Measurements from ENCODE around the gene CPTP.

CPTP gene

DNA sequence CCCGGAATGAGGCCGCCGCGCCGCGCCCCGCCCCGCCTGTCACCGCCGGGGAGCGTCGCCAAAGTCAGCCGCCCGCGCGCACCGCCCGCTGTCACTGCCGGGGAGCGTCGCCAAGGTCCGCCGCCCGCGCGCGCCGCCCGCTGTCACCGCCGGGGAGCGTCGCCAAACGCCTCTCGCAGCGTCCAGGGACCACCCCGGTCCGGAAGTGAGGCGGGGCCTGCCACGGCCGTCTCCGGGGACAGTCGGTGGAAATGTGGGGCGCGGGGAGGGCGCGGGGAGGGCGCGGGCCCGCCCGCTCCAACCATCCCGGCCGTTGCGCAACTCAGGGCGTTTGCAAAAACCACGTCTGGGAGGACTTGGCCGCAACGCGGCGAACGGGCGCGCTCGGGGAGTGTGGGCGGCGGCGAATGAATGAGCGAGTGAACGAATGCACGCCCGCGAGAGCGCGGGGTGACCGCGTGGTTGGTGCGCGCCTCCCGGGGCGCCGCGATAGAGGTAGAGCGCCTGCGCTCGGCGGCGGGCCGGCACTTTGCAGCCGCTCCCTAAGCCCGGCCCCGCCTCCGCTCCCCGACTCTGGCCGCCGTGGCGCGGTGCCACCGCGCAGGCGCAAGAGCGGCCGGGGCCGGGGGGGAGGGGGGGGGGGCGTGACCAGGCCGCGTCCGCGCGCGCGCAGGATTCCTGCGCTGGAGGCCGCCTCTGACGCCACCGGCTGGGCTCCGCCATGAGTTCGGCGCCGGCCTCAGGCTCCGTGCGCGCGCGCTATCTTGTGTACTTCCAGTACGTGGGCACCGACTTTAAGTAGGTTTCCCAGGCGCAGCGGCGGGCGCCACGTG is 16.5 kb upstream of the CPTP start, which contains the start of the genes ACAP3 and PUSL1:
TSS of gene ACAP3 (minus strand) at position 8 of the 833 bp plus-strand sequence. CDS start 115 bp downstream, outside the sequence.
TSS of gene PUSL1 (plus strand) at position 675 of the 833 bp plus-strand sequence. CDS start at position 722, 47 bp downstream.
- TF ChIP-seq POLR2A (IDR thresholded peaks at IDR 0.05; ENCODE audit: extremely low read depth, insufficient read length) (peak; percentile 36), MYC (IDR thresholded peaks at IDR 0.05; ENCODE audit: low read depth, low read length) (peak; percentile 68)
- TF ChIP-seq, protein P1, sequence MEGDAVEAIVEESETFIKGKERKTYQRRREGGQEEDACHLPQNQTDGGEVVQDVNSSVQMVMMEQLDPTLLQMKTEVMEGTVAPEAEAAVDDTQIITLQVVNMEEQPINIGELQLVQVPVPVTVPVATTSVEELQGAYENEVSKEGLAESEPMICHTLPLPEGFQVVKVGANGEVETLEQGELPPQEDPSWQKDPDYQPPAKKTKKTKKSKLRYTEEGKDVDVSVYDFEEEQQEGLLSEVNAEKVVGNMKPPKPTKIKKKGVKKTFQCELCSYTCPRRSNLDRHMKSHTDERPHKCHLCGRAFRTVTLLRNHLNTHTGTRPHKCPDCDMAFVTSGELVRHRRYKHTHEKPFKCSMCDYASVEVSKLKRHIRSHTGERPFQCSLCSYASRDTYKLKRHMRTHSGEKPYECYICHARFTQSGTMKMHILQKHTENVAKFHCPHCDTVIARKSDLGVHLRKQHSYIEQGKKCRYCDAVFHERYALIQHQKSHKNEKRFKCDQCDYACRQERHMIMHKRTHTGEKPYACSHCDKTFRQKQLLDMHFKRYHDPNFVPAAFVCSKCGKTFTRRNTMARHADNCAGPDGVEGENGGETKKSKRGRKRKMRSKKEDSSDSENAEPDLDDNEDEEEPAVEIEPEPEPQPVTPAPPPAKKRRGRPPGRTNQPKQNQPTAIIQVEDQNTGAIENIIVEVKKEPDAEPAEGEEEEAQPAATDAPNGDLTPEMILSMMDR (IDR thresholded peaks at IDR 0.05; ENCODE audit: low read depth, low read length) = no peak
- TF ChIP-seq, protein P2, sequence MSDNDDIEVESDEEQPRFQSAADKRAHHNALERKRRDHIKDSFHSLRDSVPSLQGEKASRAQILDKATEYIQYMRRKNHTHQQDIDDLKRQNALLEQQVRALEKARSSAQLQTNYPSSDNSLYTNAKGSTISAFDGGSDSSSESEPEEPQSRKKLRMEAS (IDR thresholded peaks at IDR 0.05; ENCODE audit: low read depth, low read length) = peak; percentile 69
- peak within 1 kb of the TSS; percentile 61 for H3K4me3 ChIP-seq (ENCODE audit: low read depth, low read length)
- DNase-seq (ENCODE audit: low read depth) = peak; percentile 96

DNA sequence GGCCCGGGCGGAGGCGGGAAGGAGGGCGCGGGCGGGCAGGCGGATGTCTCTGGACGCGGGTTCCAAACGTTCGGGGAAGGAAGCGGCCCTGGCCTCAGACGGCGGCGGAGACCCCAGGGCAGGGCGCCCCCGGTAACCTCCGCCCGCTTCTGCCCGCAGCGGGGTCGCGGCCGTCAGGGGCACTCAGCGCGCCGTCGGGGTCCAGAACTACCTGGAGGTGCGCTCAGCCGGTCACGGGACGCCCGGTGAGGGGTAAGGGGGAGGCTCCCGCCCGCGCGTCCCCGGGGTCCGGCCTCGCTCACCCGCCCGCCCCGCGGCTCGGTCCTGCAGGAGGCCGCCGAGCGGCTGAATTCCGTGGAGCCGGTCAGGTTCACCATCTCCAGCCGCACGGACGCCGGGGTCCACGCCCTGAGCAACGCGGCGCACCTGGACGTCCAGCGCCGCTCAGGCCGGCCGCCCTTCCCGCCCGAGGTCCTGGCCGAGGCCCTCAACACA is 15.8 kb upstream of the CPTP start:
- H3K4me3 ChIP-seq (ENCODE audit: low read depth, low read length) = peak overlapping the region; percentile 61
- no peak for DNase-seq (ENCODE audit: low read depth)
- TF ChIP-seq, protein P1 (IDR thresholded peaks at IDR 0.05; ENCODE audit: low read depth, low read length) = no peak
- no peak for TF ChIP-seq POLR2A (IDR thresholded peaks at IDR 0.05; ENCODE audit: extremely low read depth, insufficient read length)
- TF ChIP-seq, protein P2 (IDR thresholded peaks at IDR 0.05; ENCODE audit: low read depth, low read length) = no peak
- no peak for TF ChIP-seq MYC (IDR thresholded peaks at IDR 0.05; ENCODE audit: low read depth, low read length)

DNA sequence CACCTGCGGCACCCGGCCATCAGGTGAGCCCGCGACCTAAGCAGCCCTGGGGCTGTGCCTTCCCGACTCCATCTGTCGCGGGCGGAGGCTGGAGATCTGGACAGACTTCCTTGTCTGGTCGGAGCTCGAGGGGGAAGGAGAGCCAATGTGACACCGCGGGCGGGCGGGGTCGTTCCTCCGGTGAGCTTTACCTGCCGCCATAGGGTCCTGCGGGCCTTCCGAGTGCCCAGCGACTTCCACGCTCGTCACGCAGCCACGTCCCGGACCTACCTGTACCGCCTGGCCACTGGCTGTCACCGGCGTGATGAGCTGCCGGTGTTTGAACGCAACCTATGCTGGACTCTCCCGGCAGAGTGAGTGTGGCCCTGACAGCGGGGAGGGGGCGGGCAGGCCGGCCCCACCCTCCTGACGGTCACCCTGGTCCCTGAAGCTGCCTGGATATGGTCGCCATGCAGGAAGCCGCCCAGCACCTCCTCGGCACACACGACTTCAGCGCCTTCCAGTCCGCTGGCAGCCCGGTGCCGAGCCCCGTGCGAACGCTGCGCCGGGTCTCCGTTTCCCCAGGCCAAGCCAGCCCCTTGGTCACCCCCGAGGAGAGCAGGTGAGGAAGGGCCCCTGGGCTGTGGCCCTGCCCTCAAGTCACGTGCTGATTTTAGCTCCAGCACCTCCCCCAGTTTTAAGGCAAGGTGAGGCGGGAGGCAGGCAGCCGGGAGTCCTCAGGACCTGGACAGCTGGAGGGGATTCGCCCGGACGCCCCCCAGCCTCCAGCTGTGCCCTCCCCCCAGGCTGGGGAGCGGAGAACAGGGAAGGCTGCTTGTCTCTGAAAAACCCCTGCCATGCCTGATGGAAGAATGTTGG is 15.1 kb upstream of the CPTP start:
- TF ChIP-seq, protein P2 (IDR thresholded peaks at IDR 0.05; ENCODE audit: low read depth, low read length) = no peak
- TF ChIP-seq MYC (IDR thresholded peaks at IDR 0.05; ENCODE audit: low read depth, low read length) (no peak), POLR2A (IDR thresholded peaks at IDR 0.05; ENCODE audit: extremely low read depth, insufficient read length) (no peak)
- TF ChIP-seq, protein P1 (IDR thresholded peaks at IDR 0.05; ENCODE audit: low read depth, low read length) = no peak
- DNase-seq (ENCODE audit: low read depth) = peak; percentile 51

DNA sequence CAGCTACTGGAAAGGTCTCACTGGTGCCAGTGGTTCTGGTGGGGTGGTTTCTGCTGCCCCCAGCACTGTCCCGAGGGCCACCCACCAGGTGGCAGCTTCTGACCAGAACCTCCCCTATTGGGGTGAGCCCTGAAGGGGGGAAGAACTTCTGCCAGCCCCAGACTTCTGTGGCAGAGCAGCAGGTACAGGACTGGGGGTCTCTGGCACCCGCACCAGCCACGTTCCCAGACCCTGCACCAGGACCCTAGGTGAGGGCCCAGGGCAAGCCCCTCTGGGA is 14.6 kb upstream of the CPTP start:
- H3K4me3 ChIP-seq (ENCODE audit: low read depth, low read length) = no peak overlapping the region
- TF ChIP-seq POLR2A (IDR thresholded peaks at IDR 0.05; ENCODE audit: extremely low read depth, insufficient read length) (no peak), MYC (IDR thresholded peaks at IDR 0.05; ENCODE audit: low read depth, low read length) (no peak)
- TF ChIP-seq, protein P2 (IDR thresholded peaks at IDR 0.05; ENCODE audit: low read depth, low read length) = no peak
- TF ChIP-seq, protein P1 (IDR thresholded peaks at IDR 0.05; ENCODE audit: low read depth, low read length) = no peak
- no peak for DNase-seq (ENCODE audit: low read depth)

More for the DNA sequence above, 15.1 kb upstream of the CPTP start:
- H3K4me3 ChIP-seq (ENCODE audit: low read depth, low read length) = peak overlapping the region; percentile 61

DNA sequence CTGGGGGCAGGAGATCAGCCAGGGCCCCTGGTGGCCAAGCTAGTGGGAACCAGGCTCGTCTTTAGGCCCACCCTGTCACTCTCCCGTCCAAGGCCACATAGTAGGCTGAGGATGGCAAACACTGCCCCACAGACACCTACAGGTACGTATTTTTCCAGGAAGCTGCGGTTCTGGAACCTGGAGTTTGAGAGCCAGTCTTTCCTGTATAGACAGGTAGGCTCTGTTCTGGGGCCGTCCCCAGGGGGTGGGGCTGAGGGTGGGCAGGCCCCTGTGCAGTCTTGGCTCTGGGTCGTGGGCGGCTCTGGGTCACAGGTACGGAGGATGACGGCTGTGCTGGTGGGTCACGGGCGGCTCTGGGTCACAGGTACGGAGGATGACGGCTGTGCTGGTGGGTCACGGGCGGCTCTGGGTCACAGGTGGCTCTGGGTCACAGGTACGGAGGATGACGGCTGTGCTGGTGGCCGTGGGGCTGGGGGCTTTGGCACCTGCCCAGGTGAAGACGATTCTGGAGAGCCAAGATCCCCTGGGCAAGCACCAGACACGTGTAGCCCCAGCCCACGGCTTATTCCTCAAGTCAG is 14.0 kb upstream of the CPTP start:
- H3K4me3 ChIP-seq (ENCODE audit: low read depth, low read length) = no peak overlapping the region
- TF ChIP-seq, protein P2 (IDR thresholded peaks at IDR 0.05; ENCODE audit: low read depth, low read length) = no peak
- no peak for TF ChIP-seq MYC (IDR thresholded peaks at IDR 0.05; ENCODE audit: low read depth, low read length)
- DNase-seq (ENCODE audit: low read depth) = no peak
